ENCODE data around the gene STAT5B. TPM values are rescaled to one million over a fixed set of nuclear protein-coding genes. Genes with fewer than 3 reads are reported as not detected.

Gene STAT5B
- total and polyA plus RNA-seq, 2 of the 13 experiments (the other 11 are each of a cell fraction or from before 2014, with no cell fraction given): 21.0 to 42.8 TPM

- peak; percentile 77 for TF ChIP-seq BCL3 (CRISPR knock-in tag; IDR thresholded peaks at IDR 0.05)
- TF ChIP-seq SRY (CRISPR knock-in tag; IDR thresholded peaks at IDR 0.05): no peak; the same call in 1 of the 2 replicates
- peak; percentile 70; the same call in 1 of the 2 replicates for TF ChIP-seq HOXA9 (CRISPR knock-in tag; IDR thresholded peaks at IDR 0.05; ENCODE audit: borderline replicate concordance)
- TF ChIP-seq FOXO1 (CRISPR knock-in tag; IDR thresholded peaks at IDR 0.05): no peak; the same call in 1 of the 2 replicates
- peak; percentile 98 for TF ChIP-seq ZNF709 (CRISPR knock-in tag; IDR thresholded peaks at IDR 0.05)
- 0 out of 2 replicates have a peak, but pooled peaks have one; percentile 27 for TF ChIP-seq ARNTL (CRISPR knock-in tag; IDR thresholded peaks at IDR 0.05)
- TF ChIP-seq SRSF4 (IDR thresholded peaks at IDR 0.05; ENCODE audit: low read depth, low read length, poor library complexity, severe bottlenecking): no peak
- TF ChIP-seq ZFP41 (CRISPR knock-in tag; IDR thresholded peaks at IDR 0.05; ENCODE audit: borderline replicate concordance): peak; percentile 90; the same call in 1 of the 2 replicates
- TF ChIP-seq ZNF891 (CRISPR knock-in tag; IDR thresholded peaks at IDR 0.05): peak; percentile 93
- TF ChIP-seq HNRNPK (IDR thresholded peaks at IDR 0.05; ENCODE audit: low read depth, low read length, poor library complexity, severe bottlenecking): peak; percentile 64
- TF ChIP-seq PRDM15 (CRISPR knock-in tag; IDR thresholded peaks at IDR 0.05): peak; percentile 88
- TF ChIP-seq ZNF737 (CRISPR knock-in tag; IDR thresholded peaks at IDR 0.05; ENCODE audit: borderline replicate concordance): no peak
- no peak for TF ChIP-seq BRF2 (CRISPR knock-in tag; IDR thresholded peaks at IDR 0.05)
- TF ChIP-seq ZNF644 (CRISPR knock-in tag; IDR thresholded peaks at IDR 0.05; ENCODE audit: low read depth): peak; percentile 43; the same call in 1 of the 2 replicates
- peak; percentile 28; the same call in 1 of the 2 replicates for TF ChIP-seq RXRB (CRISPR knock-in tag; IDR thresholded peaks at IDR 0.05; ENCODE audit: borderline replicate concordance)
- peak; percentile 64; the same call in 1 of the 2 replicates for TF ChIP-seq ZNF333 (CRISPR knock-in tag; IDR thresholded peaks at IDR 0.05; ENCODE audit: borderline replicate concordance)
- no peak for TF ChIP-seq ZNF670 (CRISPR knock-in tag; IDR thresholded peaks at IDR 0.05; ENCODE audit: borderline replicate concordance)
- TF ChIP-seq ZBTB49 (CRISPR knock-in tag; IDR thresholded peaks at IDR 0.05; ENCODE audit: borderline replicate concordance): no peak
- peak; percentile 94 for TF ChIP-seq ZSCAN20 (CRISPR knock-in tag; IDR thresholded peaks at IDR 0.05; ENCODE audit: borderline replicate concordance)
These were observed 92.2 kb downstream of the STAT5B start (continued) for GRCh38 chr17:42183741-42184711.
